HepG2 (cell line): ENCODE data around the gene MARCO.

Experiments used
- BHLHE40 ChIP-seq: IDR thresholded peaks from 2 replicates; pipeline ENCODE4 v1.6.1; 2011; ENCODE audit warnings: low read length, improper control_type of control experiment
- CEBPZ ChIP-seq: IDR thresholded peaks from 2 replicates; pipeline ENCODE4 v1.6.1; 2012; ENCODE audit warnings: low read length, improper control_type of control experiment
- DPF2 ChIP-seq: sonication (generic); formaldehyde crosslinking; IDR thresholded peaks from 2 replicates; pipeline ENCODE4 v1.4.0; 2020; ENCODE audit warnings: mild to moderate bottlenecking, low read depth, missing genetic modification reagents, borderline replicate concordance
- GTF2F1 ChIP-seq: fragments of 150-350 bp; IDR thresholded peaks from 2 replicates; pipeline ENCODE4 v1.6.1; 2014; ENCODE audit warnings: low read length
- HOXD1 ChIP-seq: sonication (generic); formaldehyde crosslinking; IDR thresholded peaks from 2 replicates; pipeline ENCODE4 v1.5.0; 2020; ENCODE audit warnings: missing genetic modification reagents
- ZGPAT ChIP-seq: IDR thresholded peaks from 2 replicates; pipeline ENCODE4 v1.6.1; 2016; ENCODE audit warnings: mild to moderate bottlenecking
- ZNF10 ChIP-seq: sonication (generic); formaldehyde crosslinking; IDR thresholded peaks from 2 replicates; pipeline ENCODE4 v1.4.0; 2020; ENCODE audit warnings: mild to moderate bottlenecking, low read depth, missing genetic modification reagents, borderline replicate concordance
- ZNF235 ChIP-seq: sonication (generic); formaldehyde crosslinking; IDR thresholded peaks from 2 replicates; pipeline ENCODE4 v1.8.1; 2023; ENCODE audit warnings: mild to moderate bottlenecking, missing genetic modification reagents, borderline replicate concordance
- ZNF276 ChIP-seq: sonication (generic); formaldehyde crosslinking; IDR thresholded peaks from 2 replicates; pipeline ENCODE4 v1.4.0; 2020; ENCODE audit warnings: mild to moderate bottlenecking, low read depth, missing genetic modification reagents
- ZNF407 ChIP-seq: sonication (generic); formaldehyde crosslinking; IDR thresholded peaks from one replicate; pipeline ENCODE4 v1.5.1; 2020; ENCODE audit warnings: mild to moderate bottlenecking, missing genetic modification reagents; ENCODE audit errors: not compliant biosample characterization
- ZNF496 ChIP-seq: sonication (generic); formaldehyde crosslinking; IDR thresholded peaks from 2 replicates; pipeline ENCODE4 v1.8.1; 2023; ENCODE audit warnings: mild to moderate bottlenecking, moderate library complexity, missing genetic modification reagents; ENCODE audit not compliant: insufficient replicate concordance
- ZXDC ChIP-seq: sonication (generic); formaldehyde crosslinking; IDR thresholded peaks from 2 replicates; pipeline ENCODE4 v1.5.0; 2020; ENCODE audit warnings: mild to moderate bottlenecking, missing genetic modification reagents

GRCh38 chr2:119023534-119023933 is 81.5 kb downstream of the MARCO start:
- no peak for TF ChIP-seq ZNF276 (CRISPR knock-in tag)
- TF ChIP-seq ZNF496 (CRISPR knock-in tag) = no peak
- TF ChIP-seq GTF2F1 = no peak
- no peak for TF ChIP-seq ZGPAT (CRISPR knock-in tag)
- no peak for TF ChIP-seq HOXD1
- no peak for TF ChIP-seq ZXDC (CRISPR knock-in tag)
- TF ChIP-seq ZNF10 = no peak
- no peak for TF ChIP-seq ZNF235 (CRISPR knock-in tag)
- TF ChIP-seq CEBPZ = no peak
- no peak for TF ChIP-seq BHLHE40
- TF ChIP-seq DPF2 (CRISPR knock-in tag) = no peak
- no peak for TF ChIP-seq ZNF407 (CRISPR knock-in tag)
